GM06990 (cell line): Measurements from ENCODE around the gene SPEN.

Experiments used
- DNase-seq: peaks from one replicate; pipeline ENCODE4 v3.0.0-alpha.2; 2011; ENCODE audit not compliant: insufficient read length; ENCODE audit errors: extremely low read depth
- H3K27me3 ChIP-seq: replicated peaks from 2 replicates; pipeline ENCODE4 v1.6.0; 2011; ENCODE audit warnings: low read length; ENCODE audit not compliant: control insufficient read depth, insufficient read depth
- H3K36me3 ChIP-seq: 2 replicates; pipeline ENCODE4 v1.5.1; 2011; ENCODE audit warnings: low read length; ENCODE audit not compliant: control insufficient read depth, insufficient read depth
- H3K4me3 ChIP-seq: replicated peaks from 2 replicates; pipeline ENCODE4 v1.5.1; 2011; ENCODE audit warnings: low read depth, mild to moderate bottlenecking, control low read depth, low read length
- TF ChIP-seq, protein P1 (sequence below): IDR thresholded peaks from 2 replicates; pipeline ENCODE4 v1.5.1; 2011; ENCODE audit warnings: low read length, control low read depth, mild to moderate bottlenecking, inconsistent platforms; ENCODE audit not compliant: insufficient read depth, poor library complexity, severe bottlenecking

SPEN gene

DNA sequence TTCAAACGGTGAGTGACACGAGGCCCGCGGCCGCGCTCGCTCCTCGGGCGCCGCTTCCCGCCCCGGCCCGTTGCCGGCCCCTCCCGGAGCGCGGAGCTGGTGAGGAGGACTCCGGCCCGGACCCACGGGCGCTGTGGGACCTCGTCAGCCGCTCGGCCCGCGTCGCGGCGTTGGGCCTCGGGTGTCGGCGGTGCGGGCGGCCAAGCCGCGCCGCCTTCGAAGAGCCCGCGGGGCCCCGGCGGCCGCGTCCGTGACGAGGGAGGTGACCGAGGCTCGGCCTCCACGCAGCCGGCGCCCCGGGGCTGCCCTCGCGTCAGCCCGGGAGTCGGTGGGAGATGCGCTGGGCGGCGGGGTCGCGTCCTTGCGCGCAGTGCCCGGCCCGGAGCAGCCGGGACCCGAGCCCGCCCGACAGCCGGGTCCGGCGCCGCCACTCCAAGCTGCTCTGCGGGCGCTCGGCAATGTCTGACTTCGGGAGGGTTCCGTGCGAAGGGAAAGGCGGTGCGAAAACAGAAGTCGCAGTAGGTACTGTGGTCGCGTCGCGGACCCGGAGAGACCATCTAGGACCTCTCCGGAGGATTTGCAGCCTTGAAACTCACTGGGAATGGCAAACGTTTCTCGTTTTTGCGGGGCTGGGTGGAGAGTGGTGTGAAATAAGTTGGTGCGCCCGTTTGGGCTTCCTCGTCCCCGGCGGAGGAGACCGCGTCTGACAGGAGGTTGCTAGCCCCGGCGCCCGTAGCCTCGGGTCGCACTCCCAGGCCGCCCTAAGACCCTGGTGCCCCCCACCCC lies 829 bp downstream of the SPEN start:
- no peaks in the 10 kb centered on the region for H3K36me3 ChIP-seq
- peak; percentile 70 for DNase-seq
- TF ChIP-seq, protein P1, sequence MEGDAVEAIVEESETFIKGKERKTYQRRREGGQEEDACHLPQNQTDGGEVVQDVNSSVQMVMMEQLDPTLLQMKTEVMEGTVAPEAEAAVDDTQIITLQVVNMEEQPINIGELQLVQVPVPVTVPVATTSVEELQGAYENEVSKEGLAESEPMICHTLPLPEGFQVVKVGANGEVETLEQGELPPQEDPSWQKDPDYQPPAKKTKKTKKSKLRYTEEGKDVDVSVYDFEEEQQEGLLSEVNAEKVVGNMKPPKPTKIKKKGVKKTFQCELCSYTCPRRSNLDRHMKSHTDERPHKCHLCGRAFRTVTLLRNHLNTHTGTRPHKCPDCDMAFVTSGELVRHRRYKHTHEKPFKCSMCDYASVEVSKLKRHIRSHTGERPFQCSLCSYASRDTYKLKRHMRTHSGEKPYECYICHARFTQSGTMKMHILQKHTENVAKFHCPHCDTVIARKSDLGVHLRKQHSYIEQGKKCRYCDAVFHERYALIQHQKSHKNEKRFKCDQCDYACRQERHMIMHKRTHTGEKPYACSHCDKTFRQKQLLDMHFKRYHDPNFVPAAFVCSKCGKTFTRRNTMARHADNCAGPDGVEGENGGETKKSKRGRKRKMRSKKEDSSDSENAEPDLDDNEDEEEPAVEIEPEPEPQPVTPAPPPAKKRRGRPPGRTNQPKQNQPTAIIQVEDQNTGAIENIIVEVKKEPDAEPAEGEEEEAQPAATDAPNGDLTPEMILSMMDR, result no peak
- no peaks in the 10 kb centered on the region for H3K27me3 ChIP-seq
- H3K4me3 ChIP-seq, result peak overlapping the region; percentile 92

DNA sequence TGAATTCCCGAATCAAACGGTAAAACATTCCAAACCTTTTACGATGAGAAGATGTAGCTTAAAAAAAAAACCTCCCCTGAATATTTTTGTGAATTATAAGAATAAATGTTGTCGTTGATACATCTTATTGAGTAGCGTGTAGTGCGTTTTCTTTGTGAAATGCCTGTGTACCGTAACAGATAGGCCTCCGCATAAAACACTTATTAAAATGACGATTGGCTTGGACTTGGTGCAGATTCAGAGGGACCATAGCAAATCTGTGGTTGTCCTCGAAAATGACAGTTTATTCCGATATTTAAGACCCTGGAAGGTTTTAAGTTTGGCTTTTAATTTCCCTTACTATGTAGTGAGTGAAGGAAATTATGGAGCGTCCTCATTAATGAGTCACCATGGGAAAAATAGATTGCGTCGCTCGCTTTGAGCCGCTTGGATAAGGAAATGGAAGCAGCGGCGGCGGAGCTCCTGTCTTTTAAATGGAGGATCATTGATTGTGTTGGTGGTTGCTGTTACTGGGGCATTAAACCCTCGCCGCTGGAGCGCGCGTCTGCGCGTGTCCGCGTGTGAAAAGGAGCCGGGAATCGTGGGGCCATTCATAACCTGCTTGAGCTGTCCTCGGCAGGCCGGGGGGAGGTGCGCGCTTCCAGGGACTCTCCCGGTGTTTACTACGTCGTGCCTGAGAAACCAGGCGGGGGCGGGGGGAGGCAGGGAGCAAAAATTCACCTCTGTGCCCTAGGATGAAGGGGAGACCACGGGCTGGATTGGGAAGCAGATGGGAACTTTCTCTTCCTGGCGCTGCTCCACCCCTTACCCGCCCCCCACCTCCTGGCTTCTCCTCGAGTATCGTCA lies 1.6 kb downstream of the SPEN start:
- TF ChIP-seq, protein P1, result no peak
- DNase-seq, result peak; percentile 85
- H3K36me3 ChIP-seq, result no peaks in the 10 kb centered on the region
- no peaks in the 10 kb centered on the region for H3K27me3 ChIP-seq
- H3K4me3 ChIP-seq, result peak overlapping the region; percentile 92

DNA sequence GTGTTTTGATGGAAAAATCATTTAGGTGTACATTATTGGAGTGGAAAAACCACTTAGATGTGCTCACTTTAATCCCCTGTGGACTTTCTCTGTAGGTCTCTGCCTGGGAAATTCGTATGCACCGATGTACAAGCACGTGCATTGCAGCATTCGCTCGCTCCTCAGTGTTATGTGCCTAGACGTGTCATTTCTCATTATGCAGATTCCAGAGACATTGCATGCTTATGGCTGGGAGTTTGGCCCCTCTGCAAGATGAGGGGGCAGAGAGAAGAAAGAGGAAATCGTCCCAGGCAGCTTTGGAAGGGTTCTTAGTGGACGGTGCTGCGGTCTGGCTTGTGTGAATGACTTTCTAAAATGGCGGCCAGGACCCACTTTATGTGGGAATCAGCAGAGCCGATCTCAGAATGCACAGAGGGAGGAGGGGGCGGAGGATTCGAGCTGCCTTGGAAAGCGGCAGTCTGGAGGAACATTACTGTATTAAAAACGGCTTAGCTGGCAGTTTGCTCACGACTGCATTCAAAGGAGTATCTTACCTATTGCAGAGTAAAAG lies 2.3 kb downstream of the SPEN start:
- no peak for DNase-seq
- H3K4me3 ChIP-seq, result peak overlapping the region; percentile 92
- no peaks in the 10 kb centered on the region for H3K36me3 ChIP-seq
- H3K27me3 ChIP-seq, result no peaks in the 10 kb centered on the region
- TF ChIP-seq, protein P1, result no peak

DNA sequence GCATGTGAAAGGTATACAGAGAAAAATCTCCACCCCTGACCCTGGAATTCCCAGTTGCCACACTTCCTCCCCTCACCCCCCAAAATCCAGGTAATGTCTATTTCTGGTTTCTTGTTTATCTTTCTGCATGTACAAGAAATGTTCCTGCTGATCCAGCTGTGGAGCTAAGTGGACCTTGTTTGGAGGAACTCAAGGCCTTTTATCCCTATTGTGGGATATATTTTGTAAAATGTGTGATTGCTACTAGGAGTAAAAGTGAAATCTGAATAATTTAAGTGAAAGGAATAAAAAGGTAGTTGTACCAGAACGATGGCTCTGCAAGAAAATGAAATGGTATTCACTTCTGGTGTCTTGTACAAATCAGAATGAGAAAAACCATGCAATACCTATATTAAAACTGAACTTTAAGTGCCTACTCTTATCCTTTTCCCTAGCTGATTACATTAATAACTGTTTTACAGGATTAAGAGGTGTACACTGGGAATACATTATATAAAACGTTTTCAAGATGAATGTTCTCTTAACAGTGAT lies 3.0 kb downstream of the SPEN start:
- H3K36me3 ChIP-seq, result no peaks in the 10 kb centered on the region
- DNase-seq, result no peak

More for the DNA sequence above, 3.0 kb downstream of the SPEN start:
- H3K27me3 ChIP-seq, result no peaks in the 10 kb centered on the region
- TF ChIP-seq, protein P1, result no peak
- peak overlapping the region; percentile 92 for H3K4me3 ChIP-seq
